ENCODE data around the gene GNMT.

- no peak for TF ChIP-seq CTCF (IDR thresholded peaks at IDR 0.05; ENCODE audit: low read length)
- TF ChIP-seq EZH2 (IDR thresholded peaks at IDR 0.05; ENCODE audit: borderline replicate concordance, low read length): no peak
Measured at GRCh38 chr6:42952389-42952788, 8.2 kb upstream of the GNMT start.
